K562 (cell line): ENCODE results near the gene TRMT1. TPM values are rescaled to one million over a fixed set of nuclear protein-coding genes. Genes with fewer than 3 reads are reported as not detected.

ENCODE experiments used
- HMGXB4 ChIP-seq: sonication (generic); formaldehyde crosslinking; IDR thresholded peaks from 2 replicates; pipeline ENCODE4 v1.8.1; 2023; ENCODE audit warnings: mild to moderate bottlenecking, missing genetic modification reagents
- MAZ ChIP-seq, 2 experiments: fragments of 450-650 bp in 1 of 2; sonication (generic) in 1 of 2; formaldehyde crosslinking; IDR thresholded peaks in 1 of 2; conservative IDR thresholded peaks in 1 of 2; 2 replicates each; pipeline versions ENCODE4 v1.4.0 to v1.5.0; 2020; ENCODE audit warnings: mild to moderate bottlenecking in 1 of 2, missing genetic modification reagents in 1 of 2
- PHB ChIP-seq: fragments of 250-450 bp; sonication (Bioruptor Pico); IDR thresholded peaks from 2 replicates; pipeline ENCODE4 v1.5.0; 2021
- PTBP1 ChIP-seq: fragments of 200-400 bp; formaldehyde crosslinking; IDR thresholded peaks from 2 replicates; pipeline ENCODE4 v1.6.1; 2017; ENCODE audit warnings: low read depth, low read length
- RCOR1 ChIP-seq, 2 experiments: IDR thresholded peaks; 2 replicates each; pipeline ENCODE4 v1.6.1; 2012; ENCODE audit warnings: low read depth in 2 of 2, low read length in 2 of 2, borderline replicate concordance in 1 of 2, improper control_type of control experiment in 1 of 2
- polyA plus RNA-seq, 8 experiments: library from polyadenylated mRNA; depleted of rRNA in 4 of 8; stranded (reverse) in 5 of 8; unstranded in 3 of 8; fragments of >200 nt; fragmentation: Nextera tagmentation in 2 of 8; fragmentation: Illumina TruSeq in 1 of 8; extraction: Ambion mirVana in 2 of 8; extraction: Trizol in 1 of 8; gene quantifications; 2 replicates each; pipeline versions ENCODE4 v1.2.1 to v1.2.3, GENCODE V29; 2011 to 2014; ENCODE audit warnings: inconsistent platforms in 1 of 8, missing spikeins in 1 of 8
- total RNA-seq, 7 experiments: library from RNA; depleted of rRNA in 6 of 7; stranded (reverse); fragments of >200 nt in 6 of 7; fragmentation: Illumina TruSeq in 2 of 7; extraction: Trizol in 2 of 7; gene quantifications; 2 replicates each; pipeline versions ENCODE4 v1.2.1 to v1.2.3, GENCODE V29; 2011 to 2021; ENCODE audit warnings: low replicate concordance in 1 of 7
- TF ChIP-seq, protein P1 (sequence below): fragments of 450-650 bp; IDR thresholded peaks from 2 replicates; pipeline ENCODE4 v1.6.1; 2016; ENCODE audit warnings: mild to moderate bottlenecking, moderate library complexity
- TF ChIP-seq, protein P2 (sequence below): sonication (generic); formaldehyde crosslinking; IDR thresholded peaks from 2 replicates; pipeline ENCODE4 v1.8.1; 2023; ENCODE audit warnings: mild to moderate bottlenecking, missing genetic modification reagents

The TRMT1 gene
- total and polyA plus RNA-seq, 9 of the 15 experiments (the other 6 are each of a cell fraction or from before 2014, with no cell fraction given), result 5.8 to 158 (median 54.3) TPM

DNA sequence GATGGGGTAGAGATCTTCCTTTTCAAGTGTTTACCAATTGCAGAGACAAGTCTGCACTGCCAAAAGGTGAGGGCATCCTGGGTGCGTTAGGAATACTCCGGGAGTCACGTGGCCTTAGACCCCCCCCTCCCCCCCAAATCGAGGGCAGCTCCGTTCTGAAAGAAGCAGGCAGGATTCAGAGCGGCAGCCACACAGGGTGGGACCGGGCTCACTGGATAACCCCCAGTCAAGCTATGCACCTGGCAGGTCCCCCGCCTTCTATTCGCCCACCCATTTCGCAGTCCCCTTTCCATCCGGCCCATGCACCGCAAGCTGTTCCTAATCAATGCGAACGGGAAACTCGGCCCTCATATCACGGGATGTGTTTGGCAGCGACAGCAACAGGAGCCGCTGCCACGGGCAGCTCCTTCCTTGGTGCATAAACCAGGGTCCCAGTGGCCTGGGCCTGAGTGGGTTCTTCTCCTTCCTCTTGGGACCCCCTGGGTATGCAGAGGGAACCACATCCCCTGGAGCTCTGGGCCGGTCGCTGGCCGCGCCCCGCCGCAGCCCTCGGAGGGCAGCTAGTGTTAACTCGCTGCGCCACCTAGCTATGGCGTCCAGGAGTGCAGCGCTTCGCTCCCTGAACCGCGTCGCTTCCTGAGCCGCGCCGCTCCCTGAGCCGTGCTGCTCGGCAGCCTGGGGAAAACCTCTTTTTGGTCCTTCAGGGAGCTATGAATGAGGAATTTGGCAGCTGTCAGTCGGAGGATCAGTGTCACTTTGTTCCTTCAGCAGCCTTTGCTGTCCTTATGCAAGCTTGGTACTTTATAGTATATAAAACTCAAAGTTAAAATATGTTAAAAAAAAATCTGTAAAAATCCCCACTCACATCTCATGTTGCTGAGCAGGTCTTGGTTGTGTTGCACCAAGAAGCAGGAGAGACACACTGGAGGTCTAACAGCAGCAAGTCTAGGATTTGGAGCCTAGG, 55.3 kb downstream of the TRMT1 start (continued):
- TF ChIP-seq, protein P1, sequence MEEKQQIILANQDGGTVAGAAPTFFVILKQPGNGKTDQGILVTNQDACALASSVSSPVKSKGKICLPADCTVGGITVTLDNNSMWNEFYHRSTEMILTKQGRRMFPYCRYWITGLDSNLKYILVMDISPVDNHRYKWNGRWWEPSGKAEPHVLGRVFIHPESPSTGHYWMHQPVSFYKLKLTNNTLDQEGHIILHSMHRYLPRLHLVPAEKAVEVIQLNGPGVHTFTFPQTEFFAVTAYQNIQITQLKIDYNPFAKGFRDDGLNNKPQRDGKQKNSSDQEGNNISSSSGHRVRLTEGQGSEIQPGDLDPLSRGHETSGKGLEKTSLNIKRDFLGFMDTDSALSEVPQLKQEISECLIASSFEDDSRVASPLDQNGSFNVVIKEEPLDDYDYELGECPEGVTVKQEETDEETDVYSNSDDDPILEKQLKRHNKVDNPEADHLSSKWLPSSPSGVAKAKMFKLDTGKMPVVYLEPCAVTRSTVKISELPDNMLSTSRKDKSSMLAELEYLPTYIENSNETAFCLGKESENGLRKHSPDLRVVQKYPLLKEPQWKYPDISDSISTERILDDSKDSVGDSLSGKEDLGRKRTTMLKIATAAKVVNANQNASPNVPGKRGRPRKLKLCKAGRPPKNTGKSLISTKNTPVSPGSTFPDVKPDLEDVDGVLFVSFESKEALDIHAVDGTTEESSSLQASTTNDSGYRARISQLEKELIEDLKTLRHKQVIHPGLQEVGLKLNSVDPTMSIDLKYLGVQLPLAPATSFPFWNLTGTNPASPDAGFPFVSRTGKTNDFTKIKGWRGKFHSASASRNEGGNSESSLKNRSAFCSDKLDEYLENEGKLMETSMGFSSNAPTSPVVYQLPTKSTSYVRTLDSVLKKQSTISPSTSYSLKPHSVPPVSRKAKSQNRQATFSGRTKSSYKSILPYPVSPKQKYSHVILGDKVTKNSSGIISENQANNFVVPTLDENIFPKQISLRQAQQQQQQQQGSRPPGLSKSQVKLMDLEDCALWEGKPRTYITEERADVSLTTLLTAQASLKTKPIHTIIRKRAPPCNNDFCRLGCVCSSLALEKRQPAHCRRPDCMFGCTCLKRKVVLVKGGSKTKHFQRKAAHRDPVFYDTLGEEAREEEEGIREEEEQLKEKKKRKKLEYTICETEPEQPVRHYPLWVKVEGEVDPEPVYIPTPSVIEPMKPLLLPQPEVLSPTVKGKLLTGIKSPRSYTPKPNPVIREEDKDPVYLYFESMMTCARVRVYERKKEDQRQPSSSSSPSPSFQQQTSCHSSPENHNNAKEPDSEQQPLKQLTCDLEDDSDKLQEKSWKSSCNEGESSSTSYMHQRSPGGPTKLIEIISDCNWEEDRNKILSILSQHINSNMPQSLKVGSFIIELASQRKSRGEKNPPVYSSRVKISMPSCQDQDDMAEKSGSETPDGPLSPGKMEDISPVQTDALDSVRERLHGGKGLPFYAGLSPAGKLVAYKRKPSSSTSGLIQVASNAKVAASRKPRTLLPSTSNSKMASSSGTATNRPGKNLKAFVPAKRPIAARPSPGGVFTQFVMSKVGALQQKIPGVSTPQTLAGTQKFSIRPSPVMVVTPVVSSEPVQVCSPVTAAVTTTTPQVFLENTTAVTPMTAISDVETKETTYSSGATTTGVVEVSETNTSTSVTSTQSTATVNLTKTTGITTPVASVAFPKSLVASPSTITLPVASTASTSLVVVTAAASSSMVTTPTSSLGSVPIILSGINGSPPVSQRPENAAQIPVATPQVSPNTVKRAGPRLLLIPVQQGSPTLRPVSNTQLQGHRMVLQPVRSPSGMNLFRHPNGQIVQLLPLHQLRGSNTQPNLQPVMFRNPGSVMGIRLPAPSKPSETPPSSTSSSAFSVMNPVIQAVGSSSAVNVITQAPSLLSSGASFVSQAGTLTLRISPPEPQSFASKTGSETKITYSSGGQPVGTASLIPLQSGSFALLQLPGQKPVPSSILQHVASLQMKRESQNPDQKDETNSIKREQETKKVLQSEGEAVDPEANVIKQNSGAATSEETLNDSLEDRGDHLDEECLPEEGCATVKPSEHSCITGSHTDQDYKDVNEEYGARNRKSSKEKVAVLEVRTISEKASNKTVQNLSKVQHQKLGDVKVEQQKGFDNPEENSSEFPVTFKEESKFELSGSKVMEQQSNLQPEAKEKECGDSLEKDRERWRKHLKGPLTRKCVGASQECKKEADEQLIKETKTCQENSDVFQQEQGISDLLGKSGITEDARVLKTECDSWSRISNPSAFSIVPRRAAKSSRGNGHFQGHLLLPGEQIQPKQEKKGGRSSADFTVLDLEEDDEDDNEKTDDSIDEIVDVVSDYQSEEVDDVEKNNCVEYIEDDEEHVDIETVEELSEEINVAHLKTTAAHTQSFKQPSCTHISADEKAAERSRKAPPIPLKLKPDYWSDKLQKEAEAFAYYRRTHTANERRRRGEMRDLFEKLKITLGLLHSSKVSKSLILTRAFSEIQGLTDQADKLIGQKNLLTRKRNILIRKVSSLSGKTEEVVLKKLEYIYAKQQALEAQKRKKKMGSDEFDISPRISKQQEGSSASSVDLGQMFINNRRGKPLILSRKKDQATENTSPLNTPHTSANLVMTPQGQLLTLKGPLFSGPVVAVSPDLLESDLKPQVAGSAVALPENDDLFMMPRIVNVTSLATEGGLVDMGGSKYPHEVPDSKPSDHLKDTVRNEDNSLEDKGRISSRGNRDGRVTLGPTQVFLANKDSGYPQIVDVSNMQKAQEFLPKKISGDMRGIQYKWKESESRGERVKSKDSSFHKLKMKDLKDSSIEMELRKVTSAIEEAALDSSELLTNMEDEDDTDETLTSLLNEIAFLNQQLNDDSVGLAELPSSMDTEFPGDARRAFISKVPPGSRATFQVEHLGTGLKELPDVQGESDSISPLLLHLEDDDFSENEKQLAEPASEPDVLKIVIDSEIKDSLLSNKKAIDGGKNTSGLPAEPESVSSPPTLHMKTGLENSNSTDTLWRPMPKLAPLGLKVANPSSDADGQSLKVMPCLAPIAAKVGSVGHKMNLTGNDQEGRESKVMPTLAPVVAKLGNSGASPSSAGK, result no peak
- TF ChIP-seq PTBP1 (no peak), PHB (no peak), RCOR1 (IDR thresholded peaks at IDR 0.05; ENCODE audit: borderline replicate concordance in 1 of 2, low read depth in 2 of 2, low read length in 2 of 2) (0 out of 4 replicates have a peak, but pooled peaks of 1 of the 2 experiments have one; percentile 49), HMGXB4 (no peak), MAZ (CRISPR knock-in tag; conservative IDR thresholded peaks at IDR 0.05 in 1 of 2, IDR thresholded peaks at IDR 0.05 in 1 of 2) (peak; percentile 55 to 64; a peak in 2 of 4 replicates)
- TF ChIP-seq, protein P2, sequence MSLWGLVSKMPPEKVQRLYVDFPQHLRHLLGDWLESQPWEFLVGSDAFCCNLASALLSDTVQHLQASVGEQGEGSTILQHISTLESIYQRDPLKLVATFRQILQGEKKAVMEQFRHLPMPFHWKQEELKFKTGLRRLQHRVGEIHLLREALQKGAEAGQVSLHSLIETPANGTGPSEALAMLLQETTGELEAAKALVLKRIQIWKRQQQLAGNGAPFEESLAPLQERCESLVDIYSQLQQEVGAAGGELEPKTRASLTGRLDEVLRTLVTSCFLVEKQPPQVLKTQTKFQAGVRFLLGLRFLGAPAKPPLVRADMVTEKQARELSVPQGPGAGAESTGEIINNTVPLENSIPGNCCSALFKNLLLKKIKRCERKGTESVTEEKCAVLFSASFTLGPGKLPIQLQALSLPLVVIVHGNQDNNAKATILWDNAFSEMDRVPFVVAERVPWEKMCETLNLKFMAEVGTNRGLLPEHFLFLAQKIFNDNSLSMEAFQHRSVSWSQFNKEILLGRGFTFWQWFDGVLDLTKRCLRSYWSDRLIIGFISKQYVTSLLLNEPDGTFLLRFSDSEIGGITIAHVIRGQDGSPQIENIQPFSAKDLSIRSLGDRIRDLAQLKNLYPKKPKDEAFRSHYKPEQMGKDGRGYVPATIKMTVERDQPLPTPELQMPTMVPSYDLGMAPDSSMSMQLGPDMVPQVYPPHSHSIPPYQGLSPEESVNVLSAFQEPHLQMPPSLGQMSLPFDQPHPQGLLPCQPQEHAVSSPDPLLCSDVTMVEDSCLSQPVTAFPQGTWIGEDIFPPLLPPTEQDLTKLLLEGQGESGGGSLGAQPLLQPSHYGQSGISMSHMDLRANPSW, result 0 out of 2 replicates have a peak, but pooled peaks have one; percentile 57
